HG02970 (cell line): ENCODE data around the gene CHRNA3.
"Not testable (repeated sequence)": the region's sequence is repeated elsewhere in the genome, so short reads cannot be mapped to it uniquely, and the experiment has no call there.

Experiments used
- ATAC-seq: cut with Tn5 transposase; IDR thresholded peaks from one replicate; pipeline ENCODE4 v1.9.1; 2021; ENCODE audit warnings: mild to moderate bottlenecking, moderate library complexity, moderate number of reproducible peaks; ENCODE audit not compliant: unreplicated experiment, low FRiP score

Gene CHRNA3

DNA sequence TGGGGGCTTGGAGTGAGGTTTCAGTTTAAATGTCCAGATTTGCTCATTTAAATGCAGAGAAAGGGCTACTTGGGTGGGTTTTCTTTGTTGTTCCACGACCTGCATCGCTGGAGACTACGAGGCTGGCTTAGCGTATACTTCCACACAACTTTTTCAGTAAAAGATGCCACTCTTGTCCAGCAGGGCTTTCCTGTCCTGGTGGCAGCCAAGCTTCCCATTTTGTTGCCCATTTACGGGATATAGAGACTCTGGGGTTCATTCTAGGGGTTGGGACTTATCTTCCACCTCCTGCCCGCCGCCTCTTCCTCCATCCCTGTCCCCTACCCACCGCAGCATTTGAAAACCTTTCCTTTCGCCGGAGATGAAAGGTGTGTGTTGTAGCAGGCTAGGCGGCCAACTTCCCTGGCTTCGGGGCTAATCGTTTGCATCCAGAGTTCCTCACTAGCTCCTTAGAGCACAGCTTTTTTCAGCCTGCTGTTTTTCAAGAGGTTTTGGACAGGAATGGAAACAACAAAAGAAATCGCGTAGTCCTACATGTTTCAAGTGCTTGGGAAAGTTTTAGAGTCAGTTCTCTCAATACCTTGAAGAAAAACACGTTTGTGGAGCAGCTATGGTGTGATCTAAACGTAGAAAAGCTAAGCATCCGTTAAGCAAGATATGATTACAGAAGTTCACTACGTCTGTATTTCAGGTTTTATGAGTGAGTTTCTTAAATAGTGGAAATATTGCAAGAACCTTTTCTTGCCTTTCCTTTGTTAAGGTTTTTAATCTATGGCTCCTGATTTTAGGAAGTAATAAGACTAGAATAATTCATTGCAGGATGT is 54.6 kb downstream of the CHRNA3 start:
- ATAC-seq: no peak

GRCh38 chr15:78565097-78565950 is 55.5 kb downstream of the CHRNA3 start, which contains the start of gene CHRNA5:
TSS of gene CHRNA5 (plus strand) at chr15:78565520. CDS start at chr15:78565720, 200 bp downstream.
- ATAC-seq: peak; percentile 48

- ATAC-seq: no peak
Measured at GRCh38 chr15:78564743-78565096, 56.1 kb downstream of the CHRNA3 start.

DNA sequence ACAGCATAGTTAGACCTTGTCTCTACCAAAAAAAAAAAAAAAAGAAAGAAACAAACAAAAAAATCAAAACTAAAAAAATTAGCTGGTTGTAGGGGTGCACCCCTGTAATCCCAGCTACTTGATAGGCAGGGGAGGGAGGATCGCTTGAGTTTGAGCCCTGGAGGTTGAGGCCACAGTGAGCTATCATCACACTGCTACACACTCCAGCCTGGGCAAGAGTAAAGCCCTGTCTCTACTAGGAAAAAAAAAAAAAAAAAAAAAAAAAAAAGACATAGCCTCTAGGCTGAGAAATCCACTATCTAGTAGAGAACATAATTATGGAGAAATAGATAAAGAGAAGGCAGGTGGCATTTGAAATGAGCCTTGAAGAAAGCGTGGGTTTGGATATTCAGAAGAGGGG is 57.7 kb downstream of the CHRNA3 start:
- no peak for ATAC-seq

DNA sequence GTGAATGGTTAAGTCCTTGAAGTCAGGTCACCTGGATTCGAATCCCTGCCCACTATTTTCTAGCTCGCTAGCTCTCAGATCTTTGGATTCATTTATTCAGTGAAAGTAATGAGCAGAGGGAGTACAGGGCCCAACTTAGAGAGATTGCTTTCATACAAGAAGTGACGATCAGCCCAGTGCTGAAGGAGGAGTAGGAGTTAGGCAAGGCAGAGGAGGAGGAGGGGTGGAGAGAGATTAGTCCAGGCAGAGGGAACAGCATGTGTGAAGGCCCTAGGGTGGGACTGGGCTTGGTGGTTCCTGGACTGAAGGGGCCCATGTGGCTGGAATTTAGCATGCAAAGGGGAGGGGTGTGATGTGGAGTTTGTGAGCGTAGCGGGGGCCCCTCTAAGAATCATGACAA is 59.3 kb downstream of the CHRNA3 start:
- ATAC-seq: no peak

- not testable (repeated sequence) for ATAC-seq
Measured at GRCh38 chr15:78560201-78560600, 60.6 kb downstream of the CHRNA3 start.

- ATAC-seq: no peak
Measured at GRCh38 chr15:78552597-78552996, 68.2 kb downstream of the CHRNA3 start.

DNA sequence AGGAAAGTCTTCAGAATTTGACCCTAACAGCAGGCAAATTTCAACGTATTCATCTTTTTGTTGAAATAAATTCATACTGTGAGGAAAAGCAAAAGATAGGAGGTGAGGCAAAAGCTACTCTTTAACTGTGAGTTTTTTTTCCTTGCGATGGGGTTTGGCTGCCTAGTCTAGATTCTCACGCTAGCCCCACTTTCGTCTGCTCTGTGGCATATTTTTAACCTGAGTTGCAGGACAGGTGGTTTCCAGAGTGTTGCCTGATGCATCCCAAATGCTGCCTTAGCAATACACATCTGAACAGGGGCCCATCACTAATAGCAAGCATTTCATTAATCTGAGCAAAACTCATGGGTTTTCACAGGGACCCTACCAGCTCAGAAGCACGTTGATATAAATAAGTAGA is 68.9 kb downstream of the CHRNA3 start:
- no peak for ATAC-seq

GRCh38 chr15:78550815-78551214 is 70.0 kb downstream of the CHRNA3 start:
- ATAC-seq: no peak

DNA sequence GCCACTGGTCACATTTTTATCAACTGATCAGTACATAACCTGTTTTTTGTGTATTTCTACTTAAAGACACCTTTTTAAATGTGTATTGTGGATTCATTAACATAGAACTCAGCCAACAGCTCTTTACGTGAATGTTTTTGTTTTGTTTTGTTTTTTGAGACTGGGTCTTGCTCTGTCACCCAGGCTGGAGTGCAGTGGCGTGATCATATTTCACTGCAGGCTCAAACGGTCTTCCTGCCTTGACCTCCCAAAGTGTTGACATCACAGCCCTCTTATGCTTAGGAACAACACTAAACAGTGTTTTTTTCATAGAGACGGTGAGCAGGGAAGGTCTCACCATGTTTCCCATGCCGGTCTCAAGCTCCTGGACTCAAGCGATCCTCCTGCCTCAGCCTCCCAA is 70.6 kb downstream of the CHRNA3 start:
- ATAC-seq: no peak
